DMS114 treated with DMSO at 0.1 percent for 48 hours (cell line): ENCODE results near the gene FCRL5.
"Not testable (repeated sequence)": the region's sequence is repeated elsewhere in the genome, so short reads cannot be mapped to it uniquely, and the experiment has no call there.

Experiments used
- DNase-seq: peaks from one replicate; lab custom pipeline; 2025; ENCODE audit not compliant: unreplicated experiment; lab: John Stamatoyannopoulos, UW

The FCRL5 gene

GRCh38 chr1:157551694-157552693 lies at the start of gene FCRL5:
FCRL5 (minus strand) TSS chr1:157552515; CDS start chr1:157552362, 153 bp downstream.
- no peak for DNase-seq

- DNase-seq, result no peak
Observed at GRCh38 chr1:157600236-157600635, 47.9 kb upstream of the FCRL5 start.

GRCh38 chr1:157597959-157598667 lies 45.8 kb upstream of the FCRL5 start, which contains the start of gene FCRL4:
FCRL4 (minus strand) TSS chr1:157598085; CDS start chr1:157597944, 141 bp downstream.
- no peak for DNase-seq

DNA sequence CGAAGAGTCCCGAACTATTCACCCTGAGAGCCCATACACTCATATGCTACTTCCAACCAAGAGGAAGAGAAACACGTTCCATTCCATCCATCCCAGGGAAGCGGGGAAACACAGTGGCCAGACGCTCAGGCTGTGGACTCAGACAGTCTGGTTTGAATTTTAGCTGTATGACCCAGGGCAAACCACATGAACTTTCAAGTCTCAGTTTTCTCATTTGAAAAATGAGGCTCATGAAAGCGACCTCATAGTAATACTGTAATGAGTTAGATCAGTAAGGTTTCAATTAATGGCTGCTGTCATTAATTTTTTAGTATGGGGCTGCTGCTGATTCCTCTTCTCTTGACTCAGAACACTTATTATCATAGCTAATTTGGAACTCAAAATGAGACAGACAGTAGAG lies 44.1 kb upstream of the FCRL5 start:
- DNase-seq, result no peak

DNA sequence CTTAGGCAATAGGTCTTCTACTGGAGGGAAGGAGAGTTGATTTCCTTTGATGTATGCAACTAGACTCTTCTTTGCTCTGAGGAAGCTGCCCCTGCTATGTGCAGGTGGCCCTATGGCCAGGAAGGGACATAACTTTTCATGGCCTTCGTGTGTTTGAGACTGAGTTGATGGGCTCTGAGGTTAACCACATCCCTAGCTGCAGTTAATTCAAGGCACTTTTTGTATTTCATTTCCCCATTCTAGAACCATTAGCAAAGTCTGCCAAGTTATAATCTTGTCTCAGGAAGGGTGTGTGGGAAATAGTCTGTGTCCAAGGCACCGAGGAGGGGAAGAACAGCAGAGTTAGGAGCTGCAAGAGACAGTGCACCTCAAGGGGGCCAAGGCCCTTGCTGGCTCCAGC lies 43.0 kb upstream of the FCRL5 start:
- DNase-seq, result no peak

- no peak for DNase-seq
Observed at GRCh38 chr1:157585984-157586383, 33.7 kb upstream of the FCRL5 start.

GRCh38 chr1:157584503-157584902 lies 32.2 kb upstream of the FCRL5 start:
- no peak for DNase-seq

DNA sequence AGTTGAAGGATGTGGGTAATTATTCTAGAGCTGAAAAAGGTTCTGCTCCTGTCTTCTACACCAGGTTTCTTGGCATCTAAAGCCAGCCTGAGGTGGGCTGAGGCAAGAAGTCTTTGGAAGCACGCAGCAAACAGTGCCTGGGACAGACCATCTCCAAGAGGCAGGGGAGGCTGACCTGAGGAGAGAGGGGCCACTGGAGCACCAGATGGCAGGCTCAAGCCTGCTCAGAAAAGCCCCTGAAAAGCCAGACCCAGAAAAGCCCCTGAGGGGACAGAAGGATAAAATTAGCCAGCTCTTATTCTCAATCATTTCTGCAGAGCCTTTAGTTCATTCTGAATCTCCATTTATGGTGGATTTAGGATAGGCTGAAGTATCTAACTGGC lies 28.5 kb upstream of the FCRL5 start:
- DNase-seq, result no peak

DNA sequence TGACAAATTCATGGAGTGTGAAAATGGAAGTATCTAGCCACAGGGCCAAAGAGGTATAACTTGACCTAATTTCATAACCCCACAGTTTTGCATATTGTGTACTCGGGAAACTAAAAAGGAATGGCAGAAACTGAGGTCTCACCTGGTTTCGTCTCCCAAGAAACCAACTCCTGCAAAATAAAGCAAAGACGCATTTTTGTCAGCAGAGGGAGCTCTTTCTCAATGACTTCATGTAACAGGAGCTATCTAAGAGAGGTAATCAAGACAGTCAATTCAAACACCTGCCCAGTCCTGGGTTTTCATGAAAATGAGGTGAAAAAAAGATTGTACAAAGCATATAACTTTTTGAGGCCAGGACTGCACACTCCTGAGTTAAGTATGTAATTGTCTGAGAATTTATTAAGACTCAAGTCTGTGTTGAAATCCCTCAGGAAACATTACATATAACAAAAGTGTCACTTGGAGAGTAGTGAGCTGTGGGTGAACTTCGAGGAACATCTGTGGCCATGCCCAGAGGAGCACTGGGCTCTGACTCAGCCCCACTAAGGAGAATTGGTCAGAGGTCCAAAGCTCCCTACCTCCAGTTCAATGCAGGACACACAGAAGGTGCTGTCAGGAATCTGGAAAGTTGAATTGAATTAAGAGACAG lies 28.0 kb upstream of the FCRL5 start:
- DNase-seq, result peak; percentile 70

DNA sequence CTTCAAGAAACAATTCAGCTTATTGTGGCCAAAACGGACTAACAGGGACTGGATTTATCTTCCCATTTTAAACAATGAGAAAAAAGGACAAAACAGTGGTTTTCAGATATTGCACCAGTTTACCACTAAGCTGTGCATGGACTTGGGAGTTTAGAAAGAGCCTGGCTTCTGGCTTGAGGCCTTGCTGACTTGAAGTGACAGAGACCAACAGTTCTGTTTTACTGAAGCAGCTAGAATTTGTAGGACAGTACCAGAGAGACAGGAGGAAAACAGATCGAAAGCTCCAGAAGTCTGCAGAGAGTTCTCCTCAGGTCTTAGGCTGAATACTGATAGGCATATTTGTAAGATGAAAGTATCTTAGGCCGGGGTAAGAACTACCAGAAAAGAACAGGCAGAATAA lies 25.1 kb upstream of the FCRL5 start:
- no peak for DNase-seq

DNA sequence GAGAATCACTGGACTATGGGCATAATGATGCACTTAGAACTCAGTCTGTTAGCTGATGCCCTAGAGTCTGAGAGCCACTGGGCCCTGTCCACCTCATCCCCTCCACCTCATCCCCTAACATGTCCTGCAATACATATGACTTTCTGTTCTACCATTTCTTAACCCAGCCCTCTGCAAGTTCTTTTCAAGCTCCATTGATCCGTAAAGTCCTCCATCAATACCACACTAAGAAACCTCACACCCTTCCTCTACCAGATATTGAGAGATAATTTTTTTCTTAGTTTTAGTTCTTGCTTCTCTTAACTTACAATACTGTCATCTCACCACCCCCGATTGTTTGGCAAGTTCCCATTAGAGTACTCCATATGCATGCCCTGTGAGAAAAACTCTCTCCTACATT lies 23.4 kb upstream of the FCRL5 start:
- DNase-seq, result no peak

- no peak for DNase-seq
Observed at GRCh38 chr1:157574836-157575235, 22.5 kb upstream of the FCRL5 start.

DNA sequence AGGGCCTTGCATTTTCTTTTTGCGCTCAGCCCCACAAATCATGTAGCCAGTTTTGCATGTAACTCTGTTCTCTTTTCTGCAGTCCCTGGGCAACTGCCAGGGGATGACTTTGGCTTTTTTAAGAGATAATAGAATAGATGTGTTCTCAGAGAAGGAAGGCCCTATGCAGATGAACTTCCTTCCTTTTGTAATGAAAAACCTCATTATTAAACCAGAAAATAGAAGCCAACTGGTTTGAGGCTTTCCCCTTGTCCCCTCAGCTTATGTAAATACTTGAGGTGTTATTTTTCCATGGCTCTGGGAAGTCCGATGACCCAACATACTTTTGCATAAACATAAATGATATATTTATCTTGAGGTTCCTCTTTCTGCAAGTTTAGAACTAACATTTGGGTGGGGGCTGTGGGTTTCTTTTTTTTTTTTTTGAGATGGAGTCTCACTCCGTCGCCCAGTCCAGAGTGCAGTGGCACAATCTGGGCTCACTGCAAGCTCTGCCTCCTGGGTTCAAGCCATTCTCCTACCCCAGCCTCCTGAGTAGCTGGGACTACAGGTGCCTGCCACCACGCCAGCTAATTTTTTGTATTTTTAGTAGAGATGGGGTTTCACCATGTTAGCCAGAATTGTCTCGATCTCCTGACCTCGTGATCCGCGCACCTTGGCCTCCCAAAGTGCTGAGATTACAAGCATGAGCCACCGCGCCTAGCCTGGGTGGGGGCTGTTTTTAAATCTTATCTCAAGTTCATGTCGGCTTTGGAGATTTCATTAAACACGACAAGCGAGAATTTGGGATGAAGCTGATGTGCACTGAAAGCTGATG lies 14.4 kb upstream of the FCRL5 start:
- DNase-seq, result no peak

GRCh38 chr1:157562515-157562914 lies 10.2 kb upstream of the FCRL5 start:
- DNase-seq, result no peak

GRCh38 chr1:157558119-157558518 lies 5.8 kb upstream of the FCRL5 start:
- no peak for DNase-seq

DNA sequence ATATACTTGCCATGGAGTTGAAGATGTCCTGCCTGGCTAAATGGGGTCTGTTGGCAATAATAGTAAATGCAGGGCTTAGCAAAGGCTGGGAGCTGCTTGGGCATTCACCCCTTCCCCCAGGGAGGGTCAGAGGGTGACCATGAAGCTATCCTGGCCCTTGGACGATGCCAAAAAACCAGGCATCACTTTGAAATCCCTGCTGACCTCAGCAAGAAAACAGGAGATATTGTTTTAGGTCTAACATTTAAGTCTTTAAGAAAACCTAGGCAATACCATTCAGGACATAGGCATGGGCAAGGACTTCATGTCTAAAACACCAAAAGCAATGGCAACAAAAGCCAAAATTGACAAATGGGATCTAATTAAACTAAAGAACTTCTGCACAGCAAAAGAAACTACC lies 4.2 kb downstream of the FCRL5 start:
- DNase-seq, result not testable (repeated sequence)

DNA sequence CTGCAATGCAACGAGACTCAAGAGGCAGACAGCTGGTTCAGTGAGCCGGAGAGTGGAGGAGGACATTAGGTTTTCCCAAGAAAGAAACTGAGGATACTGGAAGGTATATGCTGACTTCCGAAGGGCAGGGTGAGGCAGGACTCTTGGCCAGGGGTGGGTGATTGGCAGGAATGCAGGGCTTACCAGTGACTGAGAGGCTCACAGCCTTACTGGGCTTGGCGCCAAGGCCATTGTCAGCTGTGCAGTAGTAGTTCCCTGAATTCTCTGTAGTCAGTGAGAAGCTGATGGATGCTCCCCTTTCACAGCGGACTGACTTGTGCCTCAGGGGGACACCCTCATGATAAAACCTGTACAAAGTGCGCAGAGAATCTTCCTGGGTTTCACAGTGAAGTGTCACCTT lies 9.6 kb downstream of the FCRL5 start:
- DNase-seq, result no peak

DNA sequence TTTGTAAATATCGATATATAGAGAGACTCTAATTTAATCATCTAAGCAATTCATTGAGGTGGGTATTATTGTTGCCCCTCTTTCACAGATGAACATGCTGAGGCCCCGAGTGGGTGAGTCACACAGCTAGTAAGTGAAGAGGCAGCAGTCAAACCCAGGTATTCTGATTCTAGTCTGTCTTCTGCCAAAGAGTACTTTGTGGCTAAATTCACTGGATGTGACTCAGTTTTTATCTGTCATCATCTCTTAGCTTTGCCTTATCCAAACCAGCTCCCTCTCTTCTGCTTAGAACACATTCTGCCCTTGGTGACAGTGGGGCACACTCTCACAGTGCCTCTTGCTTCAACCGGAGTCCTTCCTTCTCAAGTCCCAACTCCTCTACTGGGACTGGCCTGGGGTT lies 11.5 kb downstream of the FCRL5 start:
- no peak for DNase-seq

DNA sequence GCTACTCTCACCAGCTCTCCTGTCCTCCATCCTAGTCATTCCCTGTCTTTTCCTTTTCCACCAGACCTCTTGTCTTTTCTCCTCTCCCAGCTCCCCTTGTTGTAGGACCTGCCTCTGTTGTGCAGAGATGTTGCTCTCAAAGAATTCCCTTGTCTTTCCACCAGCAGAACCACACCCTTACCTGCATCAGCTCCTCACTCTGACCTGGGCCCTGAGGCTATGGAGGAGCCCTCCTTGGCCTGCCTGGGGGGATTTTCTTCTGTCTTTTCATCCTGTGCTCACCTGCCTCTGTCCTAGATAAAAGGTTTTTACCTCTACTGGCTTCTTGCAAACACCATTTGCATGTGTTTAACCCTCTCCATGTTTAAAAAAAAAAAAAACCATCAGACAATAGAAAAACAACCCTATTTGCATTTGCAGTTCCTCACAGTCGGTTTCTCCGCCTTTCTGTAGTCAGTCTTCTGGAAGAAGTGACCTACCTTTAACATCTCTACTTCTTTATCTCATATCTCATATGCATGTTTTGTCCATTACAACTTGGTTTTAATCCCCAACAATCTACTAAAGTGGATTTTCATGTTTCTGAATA lies 12.1 kb downstream of the FCRL5 start:
- no peak for DNase-seq

DNA sequence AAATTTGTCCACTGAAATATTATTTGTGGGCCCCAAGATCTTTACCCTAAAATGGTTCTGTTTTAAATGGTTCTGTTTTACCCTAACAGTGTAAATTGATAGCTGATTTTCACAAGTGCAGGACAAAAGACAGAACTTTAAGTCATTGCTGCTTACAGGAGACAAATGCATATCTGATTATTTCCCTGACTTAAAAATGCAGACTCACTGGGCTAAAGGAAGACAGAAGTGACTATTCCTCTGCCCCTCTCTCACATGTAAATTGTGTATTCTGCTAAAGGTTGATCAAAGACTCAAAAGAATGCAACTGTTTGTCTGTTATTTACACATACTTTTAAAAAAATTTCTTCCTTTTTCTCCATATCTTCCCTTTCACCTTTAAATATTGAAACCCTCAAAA lies 12.7 kb downstream of the FCRL5 start:
- DNase-seq, result no peak
